Left ventricle myocardium superior (tissue), 1 donor: ENCODE data around the gene KCNJ14. TPM values are rescaled to one million over a fixed set of nuclear protein-coding genes. Genes with fewer than 3 reads are reported as not detected.
"Not testable (repeated sequence)": the region's sequence is repeated elsewhere in the genome, so short reads cannot be mapped to it uniquely, and the experiment has no call there.

ENCODE experiments used
- ATAC-seq: fragments of 200-7000 bp; cut with Tn5 transposase; one replicate; pipeline ENCODE4 v1.9.1; 2020; ENCODE audit warnings: mild to moderate bottlenecking, moderate library complexity
- DNase-seq: peaks from one replicate; pipeline ENCODE4 v3.0.0-alpha.2; 2020
- intact Hi-C: fragments of 100-400 bp; cut with micrococcal nuclease; formaldehyde crosslinking; loops from one replicate; pipeline ENCODE4 v1.11.0; 2022
- total RNA-seq: library from RNA; stranded (reverse); fragmentation: NEBNext Ultra II Directional; extraction: Animal tissue kit (Norgen Biotek cat#: 25700); gene quantifications from one replicate; pipeline ENCODE4 v1.2.1, GENCODE V29; 2021
- donor health status: DM: no; HTN: yes; CAD: no; lungs with severe emphysema.

Gene KCNJ14
- total RNA-seq, 1 donor from 2014 or later = 0.35 TPM

DNA sequence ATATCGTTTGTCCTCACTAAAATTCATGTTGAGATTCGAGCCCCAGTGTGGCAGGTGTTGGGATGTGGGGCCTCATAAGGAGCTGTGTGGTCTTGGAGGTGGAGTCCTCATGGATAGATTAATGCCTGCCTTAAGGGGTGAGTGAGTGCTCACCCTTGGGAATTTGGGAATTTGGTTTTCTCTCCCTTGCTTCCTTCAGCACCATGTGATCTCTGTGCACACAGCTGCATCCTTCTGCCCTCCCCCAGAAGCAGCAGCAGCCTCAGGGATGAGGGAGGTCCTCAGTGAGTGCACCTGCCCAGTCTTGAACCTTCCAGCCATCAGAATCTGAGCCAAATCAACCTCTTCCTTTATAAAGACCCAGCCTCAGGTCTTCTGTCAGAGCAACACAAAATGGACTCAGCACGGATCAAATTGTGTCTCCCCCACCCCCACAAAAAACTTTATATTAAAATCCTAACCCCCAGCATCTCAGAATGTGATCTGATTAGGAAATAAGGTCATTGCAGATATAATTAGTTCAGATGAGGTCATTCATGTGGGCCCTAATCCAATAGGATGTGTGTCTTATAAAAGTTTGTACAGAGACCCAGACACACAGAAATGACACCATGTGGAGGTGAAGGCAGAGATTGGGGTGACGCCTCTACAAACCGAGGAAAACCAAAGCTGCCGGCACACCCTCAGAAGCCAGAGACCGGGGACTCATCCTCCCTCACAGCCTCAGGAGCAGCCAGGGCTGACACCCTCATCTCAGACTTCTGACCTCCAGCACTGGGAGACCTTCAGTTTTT lies 26.7 kb downstream of the KCNJ14 start:
- no peak for DNase-seq
- no peak for ATAC-seq

DNA sequence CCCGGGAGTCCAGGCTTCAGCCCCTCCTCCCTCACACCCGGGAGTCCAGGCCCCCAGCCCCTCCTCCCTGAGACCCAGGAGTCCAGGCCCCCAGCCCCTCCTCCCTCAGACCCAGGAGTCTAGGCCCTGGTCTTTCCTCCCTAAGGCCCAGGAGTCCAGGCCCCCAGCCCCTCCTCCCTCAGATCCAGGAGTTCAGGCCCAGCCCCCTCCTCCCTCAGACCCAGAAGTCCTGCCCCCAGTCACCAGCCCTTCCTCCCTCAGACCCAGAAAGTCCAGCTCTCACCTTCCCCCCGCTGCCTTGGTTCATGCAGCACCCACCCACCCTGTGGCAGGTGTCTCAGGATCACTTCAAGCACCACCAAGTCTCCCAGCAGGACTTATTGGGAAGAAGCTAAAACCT lies 27.9 kb downstream of the KCNJ14 start:
- no peak for ATAC-seq

More for the DNA sequence above, 26.7 kb downstream of the KCNJ14 start:
- intact Hi-C loops = no loop called here

DNA sequence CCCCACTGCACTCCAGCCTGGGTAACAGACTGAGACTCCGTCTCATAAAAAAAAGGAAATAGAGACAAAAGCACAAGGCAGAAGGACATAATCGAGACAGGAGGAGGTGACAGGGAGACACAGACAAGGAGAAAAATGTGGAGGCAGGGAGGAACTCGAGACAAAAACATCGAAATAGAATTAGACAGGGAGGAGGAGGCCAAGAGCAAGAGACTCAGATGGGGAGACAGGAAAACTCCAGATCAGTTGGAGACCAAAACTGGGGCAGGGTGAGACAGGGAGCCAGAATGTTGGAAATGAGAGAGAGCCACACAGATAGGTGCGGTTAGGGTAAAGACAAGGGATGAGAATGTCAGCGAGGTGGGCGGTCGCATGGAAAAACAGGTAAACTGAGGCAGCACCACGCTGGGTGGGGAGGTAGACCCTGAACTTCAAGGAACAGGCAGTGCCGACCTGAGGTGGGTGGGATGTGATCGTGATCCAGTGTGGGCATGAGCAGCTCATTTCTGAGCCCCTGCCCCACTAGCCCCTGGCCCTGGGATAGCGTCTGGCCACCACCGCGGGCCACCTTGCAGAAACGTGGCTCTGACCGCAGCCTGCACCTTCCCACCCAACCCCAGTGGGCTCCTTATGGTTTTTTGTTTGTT lies 29.0 kb downstream of the KCNJ14 start:
- no peak for ATAC-seq
- DNase-seq = no peak
- intact Hi-C loops = no loop called here

More for the DNA sequence above, 27.9 kb downstream of the KCNJ14 start:
- no peak for DNase-seq
- intact Hi-C loops = no loop called here

DNA sequence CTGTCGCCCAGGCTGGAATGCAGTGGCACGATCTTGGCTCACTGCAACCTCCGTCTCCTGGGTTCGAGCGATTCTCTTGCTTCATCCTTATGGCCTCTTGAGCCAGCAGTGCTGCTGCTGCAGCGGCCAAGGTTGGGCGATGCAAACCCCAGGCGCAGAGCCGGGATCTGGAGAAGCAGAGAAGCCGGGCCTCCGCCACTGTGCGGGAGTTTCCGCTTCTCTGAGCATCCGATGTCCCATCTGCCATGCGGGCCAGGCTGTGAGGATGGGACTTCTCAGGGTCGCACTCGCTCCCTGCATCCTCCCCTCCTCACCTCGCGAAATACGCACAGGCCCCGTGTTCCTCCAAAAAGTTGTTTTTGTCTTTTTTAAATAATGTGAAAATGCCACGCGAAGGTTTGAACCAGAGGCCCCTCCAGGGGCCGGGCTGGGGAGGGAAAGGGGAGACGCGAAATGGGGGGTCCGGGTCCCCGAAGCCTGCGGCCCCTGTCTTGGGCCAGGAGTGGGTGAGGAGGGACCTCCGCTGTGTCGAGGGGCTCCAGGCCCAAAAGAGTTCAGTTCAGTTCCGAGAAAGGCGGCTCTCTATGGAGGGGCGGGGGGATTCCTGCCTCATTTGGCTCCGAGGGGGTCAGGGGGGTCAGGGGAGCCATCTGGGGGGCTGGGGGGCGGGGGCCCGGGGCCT lies 29.7 kb downstream of the KCNJ14 start:
- no peak for ATAC-seq
- intact Hi-C loops = no loop called here
- DNase-seq = no peak

DNA sequence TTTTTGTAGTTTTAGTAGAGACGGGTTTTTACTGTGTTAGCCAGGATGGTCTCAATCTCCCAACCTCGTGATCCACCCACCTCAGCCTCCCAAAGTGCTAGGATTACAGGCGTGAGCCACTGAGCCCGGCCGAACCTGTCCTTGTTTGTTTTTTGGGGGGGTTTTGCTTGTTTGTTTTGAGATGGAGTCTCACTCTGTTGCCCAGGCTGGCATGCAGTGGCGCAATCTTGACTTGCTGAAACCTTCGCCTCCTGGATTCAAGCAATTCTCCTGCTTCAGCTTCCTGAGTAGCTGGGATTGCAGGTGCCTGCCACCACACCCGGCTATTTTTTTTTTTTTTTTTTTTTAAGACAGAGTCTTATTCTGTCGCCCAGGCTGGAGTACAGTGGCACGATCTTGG lies 31.3 kb downstream of the KCNJ14 start:
- intact Hi-C loops, DNase-seq, ATAC-seq: not testable (repeated sequence)

DNA sequence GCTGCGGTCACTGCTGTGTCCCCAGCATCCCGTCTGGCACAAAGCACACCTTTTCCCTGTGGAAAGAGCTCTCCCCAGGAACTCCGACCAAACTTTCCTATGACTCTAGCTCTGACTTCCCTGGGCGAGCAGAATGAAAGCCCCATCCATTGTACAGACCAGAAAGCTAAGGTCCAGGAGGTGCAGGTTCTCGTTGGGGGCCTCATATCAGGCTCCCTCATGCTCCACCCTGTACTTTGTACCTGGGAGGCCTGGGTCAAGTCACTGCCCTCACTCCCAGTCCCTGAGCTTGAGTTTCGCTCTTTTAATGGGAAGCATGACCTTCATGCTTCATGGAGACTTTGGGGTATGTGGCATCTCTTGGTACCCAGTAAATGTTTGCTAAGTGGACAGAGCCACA lies 32.2 kb downstream of the KCNJ14 start:
- ATAC-seq (no peak), DNase-seq (no peak)
- intact Hi-C loops = no loop called here

DNA sequence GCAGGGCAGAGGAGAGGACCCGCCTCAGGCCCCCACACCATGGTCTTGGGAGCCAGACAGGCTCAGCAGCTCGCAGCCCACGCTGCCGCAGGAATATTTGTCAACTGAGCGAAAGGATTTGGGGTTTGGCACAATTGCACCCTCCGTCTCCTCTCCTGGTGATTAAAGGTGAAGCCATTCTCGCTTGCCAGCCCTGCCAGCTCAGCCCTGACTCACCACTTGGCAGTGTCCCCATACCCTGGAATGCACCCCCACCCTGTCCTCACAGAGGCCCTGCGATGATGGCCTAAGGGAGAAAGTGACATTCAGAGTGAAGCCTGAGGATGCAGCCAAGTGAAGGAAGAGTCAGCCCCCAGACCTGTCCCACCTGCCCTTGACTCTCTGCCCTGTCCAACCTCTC lies 32.6 kb downstream of the KCNJ14 start:
- peak; percentile 57 for ATAC-seq
- intact Hi-C loops = no loop called here

DNA sequence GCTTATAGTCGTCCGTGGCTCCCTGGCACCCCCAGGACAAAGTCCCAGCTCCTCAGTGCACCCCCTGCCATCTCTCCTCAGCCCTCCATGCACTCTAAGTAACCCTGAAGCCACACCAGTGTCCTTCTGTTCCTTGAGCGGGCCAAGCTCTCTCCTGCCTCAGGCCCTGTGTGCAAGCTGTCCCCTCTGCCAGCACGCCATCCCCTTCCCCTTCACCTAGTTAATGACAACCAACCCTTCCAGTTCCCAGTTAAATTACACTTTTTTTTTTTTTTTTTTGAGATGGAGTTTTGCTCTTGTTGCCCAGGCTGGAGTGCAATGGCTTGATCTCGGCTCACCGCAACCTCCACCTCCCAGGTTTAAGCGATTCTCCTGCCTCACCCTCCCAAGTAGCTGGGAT lies 33.1 kb downstream of the KCNJ14 start:
- DNase-seq, ATAC-seq, intact Hi-C loops: not testable (repeated sequence)

More for the DNA sequence above, 32.6 kb downstream of the KCNJ14 start:
- peak; percentile 77 for DNase-seq

DNA sequence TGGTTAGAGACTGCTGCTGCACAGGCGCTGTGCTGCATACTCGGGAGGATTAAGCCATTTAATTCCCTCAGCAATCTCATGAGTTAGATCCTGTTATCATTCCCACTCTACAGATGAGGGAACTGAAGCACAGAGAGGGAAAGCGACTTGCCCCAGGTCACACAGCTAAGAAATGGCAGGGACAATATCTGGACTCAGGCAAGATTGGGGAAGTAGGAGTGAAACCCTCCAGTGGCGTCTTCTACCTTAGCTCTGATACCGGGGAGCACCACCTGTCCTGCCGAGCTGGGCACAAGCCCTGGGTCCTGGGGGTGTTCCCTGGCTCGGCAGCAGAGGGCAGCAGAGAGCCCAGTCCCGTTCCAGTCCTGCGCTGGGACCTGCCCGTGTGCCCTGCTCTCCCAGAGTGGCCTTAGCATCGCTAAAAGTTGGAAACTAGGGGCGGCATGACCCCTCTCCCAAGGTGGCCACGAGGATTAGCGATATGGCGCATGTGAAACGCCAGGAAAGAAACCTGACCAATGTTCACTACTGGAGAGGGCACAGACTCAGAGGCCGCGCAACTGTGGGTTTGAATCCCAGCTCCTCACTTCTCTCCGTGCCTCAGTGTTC lies 34.3 kb downstream of the KCNJ14 start:
- DNase-seq (peak; percentile 87), ATAC-seq (peak; percentile 19)
- intact Hi-C loops = no loop called here

DNA sequence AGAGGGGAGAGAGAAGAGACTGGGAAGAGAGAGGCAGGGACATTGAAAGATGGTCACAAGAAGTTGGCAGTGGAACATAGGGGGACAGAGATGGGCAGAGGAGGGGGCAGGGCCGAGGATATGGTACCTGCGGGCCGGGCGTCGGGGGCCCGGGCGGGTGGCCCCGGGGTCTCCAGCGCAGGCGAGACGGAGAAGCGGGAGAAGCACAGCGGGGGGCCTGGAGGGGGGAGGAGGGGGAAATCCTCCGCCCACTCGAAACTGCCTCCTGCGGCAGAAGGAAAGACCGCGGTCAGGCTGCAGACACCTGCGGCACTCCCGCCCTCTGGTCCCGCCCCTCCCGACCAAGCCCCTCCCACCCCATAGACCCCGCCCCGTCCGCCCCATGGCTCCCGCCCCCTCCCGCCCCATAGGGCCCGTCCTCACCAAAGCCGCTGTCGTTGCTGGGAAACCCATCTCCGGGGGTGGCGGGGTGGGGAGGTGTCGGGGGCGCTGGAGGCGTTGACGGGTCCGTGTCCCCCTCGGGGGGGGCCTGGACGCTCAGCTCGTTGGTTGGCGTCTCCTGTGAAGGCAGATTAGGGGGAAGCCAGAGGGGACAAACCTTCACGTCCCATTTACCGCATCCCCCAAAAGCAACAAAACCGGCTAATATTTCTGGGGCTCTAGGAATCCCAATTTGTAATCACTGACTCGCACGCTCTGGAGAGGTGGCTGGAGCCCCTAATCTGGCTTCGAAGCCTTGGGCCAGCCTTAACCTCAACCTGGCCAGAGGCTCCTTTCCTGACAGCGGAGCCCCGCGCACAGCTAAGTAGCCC lies 35.8 kb downstream of the KCNJ14 start:
- intact Hi-C loops = no loop called here
- no peak for ATAC-seq
- DNase-seq = no peak

DNA sequence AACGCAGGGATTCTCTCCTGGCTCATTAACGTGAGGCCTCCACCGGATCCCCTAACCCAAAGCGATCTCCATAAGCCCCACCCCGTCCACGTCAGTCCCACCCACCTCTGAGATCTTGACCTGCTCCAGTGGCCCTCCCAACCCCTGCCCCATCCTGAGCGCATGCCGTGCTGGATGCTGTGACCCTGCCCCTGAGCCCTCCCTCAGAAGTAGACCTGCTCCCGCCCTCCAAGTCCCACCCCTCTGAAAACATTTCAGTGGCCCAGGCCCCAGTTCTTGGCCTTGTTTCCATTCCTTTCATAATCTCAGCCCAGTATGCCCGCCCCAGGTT lies 36.4 kb downstream of the KCNJ14 start:
- intact Hi-C loops = no loop called here
- ATAC-seq (no peak), DNase-seq (no peak)

DNA sequence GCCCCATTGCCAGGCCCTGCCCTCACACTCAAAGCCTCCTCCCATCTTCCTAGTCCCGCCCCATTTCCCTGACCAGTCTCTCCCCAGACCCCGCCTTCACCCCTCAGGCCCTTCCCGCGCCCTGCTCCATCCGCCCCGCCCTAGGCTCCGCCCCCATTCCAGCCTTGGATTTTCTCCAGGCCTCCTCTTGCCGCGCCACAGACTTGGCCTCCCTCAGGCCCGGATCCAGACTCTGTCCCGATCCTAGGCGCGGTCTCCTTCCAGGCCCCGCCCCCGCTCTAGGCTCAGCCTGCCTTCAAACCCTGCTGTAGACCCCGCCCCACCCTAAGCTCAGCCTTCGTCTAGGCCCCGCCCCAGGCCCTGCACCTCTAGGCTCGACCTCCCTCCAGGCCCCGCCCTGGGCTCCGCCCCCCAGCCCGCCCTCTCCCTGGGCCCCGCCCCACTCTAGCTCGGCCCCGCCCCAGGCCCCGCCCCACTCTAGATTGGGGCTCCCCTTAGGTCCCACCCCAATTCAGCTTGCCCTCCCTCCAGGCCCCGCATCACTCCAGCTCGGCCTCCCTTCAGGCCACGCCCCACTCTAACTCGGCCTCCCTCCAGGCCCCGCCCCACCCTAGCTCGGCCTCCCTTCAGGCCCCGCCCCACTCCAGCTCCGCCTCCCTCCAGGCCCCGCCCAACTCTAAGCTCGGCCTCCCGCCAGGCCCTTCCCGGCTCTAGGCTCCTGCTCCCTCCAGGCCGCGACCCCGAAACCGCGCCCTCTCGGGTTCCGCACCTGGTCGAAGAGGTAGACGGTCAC lies 37.7 kb downstream of the KCNJ14 start:
- DNase-seq (peak; percentile 95), ATAC-seq (peak; percentile 87)
- intact Hi-C loops = no loop called here

DNA sequence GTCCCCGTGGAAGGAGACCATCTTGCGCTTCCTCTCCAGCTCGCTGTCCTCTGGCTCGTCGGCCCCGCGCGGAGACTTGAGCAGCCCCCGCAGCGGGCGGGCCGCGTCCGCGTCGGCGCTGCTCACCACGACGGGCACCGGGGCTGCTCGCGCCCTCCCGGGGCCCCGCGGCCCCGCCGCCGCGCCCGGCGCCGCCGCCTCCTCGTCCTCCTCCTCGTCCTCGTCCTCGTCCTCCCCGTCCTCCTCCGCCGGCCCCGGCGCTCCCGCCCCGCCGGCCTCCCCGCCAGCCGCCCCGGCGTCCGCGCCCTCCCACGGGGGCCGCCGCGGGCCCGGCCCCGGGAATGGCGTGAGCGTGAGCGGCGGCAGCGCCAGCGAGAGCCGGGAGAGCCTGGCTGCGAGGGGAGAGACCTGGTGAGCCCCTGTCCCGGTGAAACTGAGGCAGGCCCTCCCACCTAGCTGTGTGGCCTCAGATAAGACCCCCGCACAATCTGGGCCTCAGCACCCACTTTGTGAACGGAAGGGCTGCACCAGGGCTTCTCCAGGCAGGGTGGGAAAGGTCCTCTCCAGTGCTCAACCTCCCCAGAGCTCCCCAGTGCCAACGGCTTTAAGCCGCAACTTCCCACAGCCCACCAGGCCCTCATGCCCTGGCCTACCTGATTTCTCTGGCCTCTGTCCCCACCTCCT lies 38.5 kb downstream of the KCNJ14 start:
- ATAC-seq = peak; percentile 5
- intact Hi-C loops = no loop called here
- DNase-seq = no peak

DNA sequence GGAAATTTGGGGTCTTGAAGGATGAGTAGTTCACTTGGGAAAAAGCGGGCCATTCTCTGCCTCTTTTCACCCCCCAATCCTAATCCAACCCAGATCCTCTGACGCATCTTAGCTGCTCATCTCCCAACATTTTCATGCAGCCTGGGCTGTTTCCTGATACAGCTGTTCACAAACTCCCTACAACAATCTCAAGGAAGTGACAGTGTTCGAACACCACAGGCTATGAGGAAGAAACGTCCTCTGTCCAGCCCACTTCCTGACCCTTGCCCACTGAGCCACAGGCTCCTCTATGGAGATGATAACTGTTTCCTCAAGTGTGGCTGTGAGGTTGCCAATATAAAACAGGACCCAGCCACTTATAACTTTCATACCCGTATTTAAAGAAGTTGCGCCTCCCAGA lies 40.0 kb downstream of the KCNJ14 start:
- intact Hi-C loops = no loop called here
- ATAC-seq (no peak), DNase-seq (no peak)

DNA sequence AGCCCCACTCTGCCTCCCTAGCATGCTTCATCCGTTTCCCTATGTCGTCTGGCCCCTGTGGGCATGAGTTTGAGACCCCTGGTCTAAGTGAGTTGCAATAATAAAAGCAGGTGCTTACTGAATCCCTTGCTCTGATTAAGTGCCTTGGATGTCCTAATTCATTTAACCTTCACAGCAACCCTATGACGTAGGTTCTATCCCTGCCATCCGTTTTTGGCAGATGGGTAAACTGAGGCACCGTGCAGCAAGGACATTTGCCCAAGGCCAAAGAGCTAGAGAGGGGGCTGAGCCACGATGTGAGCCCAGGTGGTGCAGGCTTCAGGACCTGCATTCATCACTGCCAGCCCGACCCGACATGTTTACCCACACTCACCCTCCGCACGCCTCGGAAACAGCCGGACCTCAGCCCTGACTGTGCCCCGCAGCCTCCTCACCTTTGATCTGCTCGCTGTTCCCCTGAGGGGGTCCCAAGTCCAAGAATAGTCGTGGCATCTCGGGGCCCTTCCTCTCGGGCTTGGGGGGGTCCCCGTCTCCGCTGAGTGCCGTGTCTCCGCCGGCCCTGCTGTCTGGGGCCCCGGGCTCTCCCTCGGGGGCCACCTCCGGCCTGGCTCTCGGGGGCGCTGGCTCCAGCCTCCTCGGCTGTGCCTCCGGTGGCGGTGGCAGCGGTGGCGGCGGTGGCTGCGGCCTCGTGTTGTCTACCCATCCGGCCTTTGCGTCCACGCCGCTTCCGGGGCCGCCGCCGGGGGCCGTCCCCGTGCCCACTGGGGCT lies 41.8 kb downstream of the KCNJ14 start:
- DNase-seq = no peak
- intact Hi-C loops = no loop called here
- ATAC-seq = no peak

DNA sequence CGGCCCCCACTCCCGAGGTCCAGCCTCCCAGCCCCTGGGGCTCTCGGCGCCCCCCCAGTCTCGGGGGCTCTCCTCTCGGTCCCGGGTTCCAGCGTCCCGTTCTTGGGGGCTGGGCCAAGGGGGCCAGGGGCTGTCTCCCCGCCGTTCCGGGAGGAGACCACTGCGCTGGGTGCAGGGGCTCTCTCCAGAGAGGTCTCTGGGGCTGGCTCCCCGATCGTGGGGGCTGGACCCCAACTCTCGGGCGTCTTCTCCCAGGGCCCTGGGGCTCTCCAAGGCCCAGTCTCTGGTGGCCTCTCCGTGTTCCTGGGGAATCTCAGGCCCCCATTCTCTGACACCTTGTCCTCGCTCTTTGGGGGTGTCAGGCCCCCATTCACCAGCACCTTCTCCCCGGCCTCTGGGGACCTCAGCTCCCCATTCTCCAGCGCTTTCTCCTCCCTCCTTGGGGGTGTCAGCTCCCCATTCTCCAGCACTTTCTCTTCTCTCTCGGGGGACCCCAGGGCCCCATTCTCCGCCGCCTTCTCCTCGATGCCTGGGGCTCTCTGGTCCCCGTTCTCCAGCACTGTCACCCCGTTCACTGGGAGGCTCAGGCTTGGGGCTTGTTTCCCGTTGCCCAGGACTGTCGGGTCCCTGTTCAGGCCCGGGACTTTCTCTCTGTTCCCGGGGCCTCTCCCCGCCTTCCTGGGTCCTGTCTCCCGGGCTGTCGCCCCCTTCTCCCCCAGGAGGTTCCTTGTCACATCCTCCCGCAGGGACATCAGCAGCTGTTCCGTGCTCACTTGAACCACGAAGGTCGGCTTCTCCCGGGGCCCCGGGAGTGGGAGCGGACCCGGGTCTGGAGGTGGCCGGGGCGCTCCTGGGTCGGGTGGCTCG lies 42.6 kb downstream of the KCNJ14 start:
- ATAC-seq (no peak), DNase-seq (no peak)
- intact Hi-C loops = no loop called here
